Adrenal gland (tissue), 12 donors: Measurements from ENCODE around the gene EFR3B. TPM values are rescaled to one million over a fixed set of nuclear protein-coding genes. Genes with fewer than 3 reads are reported as not detected.
"Not testable (repeated sequence)": the region's sequence is repeated elsewhere in the genome, so short reads cannot be mapped to it uniquely, and the experiment has no call there.

Experiments
- DNase-seq, 7 donors: peaks; one replicate each; pipeline ENCODE4 v3.0.0-alpha.2; 2019 to 2020
- H3K27ac ChIP-seq, 5 donors: fragments of 200-600 bp; sonication (generic) in 4 of 5; 1 replicate in 3 of 5; 2 replicates in 2 of 5; pipeline versions ENCODE4 v1.5.1 to v1.8.0; 2016 to 2020; ENCODE audit warnings: mild to moderate bottlenecking in 1 of 5
- H3K27me3 ChIP-seq: fragments of 200-600 bp; 2 replicates; pipeline ENCODE4 v1.8.0; 2021
- H3K36me3 ChIP-seq, 2 donors: fragments of 200-600 bp; replicated peaks in 1 of 2; 1 replicate in 1 of 2; 2 replicates in 1 of 2; pipeline versions ENCODE4 v1.5.1 to v1.8.0; 2018 to 2022
- H3K4me1 ChIP-seq, 2 donors: fragments of 200-600 bp; replicated peaks in 1 of 2; 1 replicate in 1 of 2; 2 replicates in 1 of 2; pipeline versions ENCODE4 v1.5.1 to v1.8.0; 2018 to 2021
- H3K4me3 ChIP-seq, 4 donors: fragments of 200-600 bp; sonication (generic) in 3 of 4; one replicate each; pipeline ENCODE4 v1.5.1; 2016 to 2018
- H3K9me3 ChIP-seq, 3 donors: fragments of 200-600 bp; sonication (generic) in 1 of 3; replicated peaks in 1 of 3; 1 replicate in 2 of 3; 2 replicates in 1 of 3; pipeline versions ENCODE4 v1.5.1 to v1.8.0; 2016 to 2021
- POLR2A ChIP-seq, 2 donors: fragments of 450-650 bp; IDR thresholded peaks; one replicate each; pipeline ENCODE4 v1.6.1; 2017; ENCODE audit warnings: antibody characterized with exemption in 2 of 2, mild to moderate bottlenecking in 2 of 2, moderate library complexity in 1 of 2
- WGBS, 4 donors: extraction: QIAGEN DNeasy Blood & Tissue Kit in 2 of 4; methylation state at CpG; one replicate each; pipeline versions ENCODE4 v1.1.5 to v1.1.7; 2013 to 2017; 5-methylcytosine and 5-hydroxymethylcytosine counted together
- intact Hi-C, 2 donors: fragments of 100-400 bp; cut with DNase I; formaldehyde crosslinking; loops; one replicate each; pipeline versions ENCODE4 v1.14.1 to v1.15.0; 2022 to 2023
- polyA plus RNA-seq, 3 donors: library from polyadenylated mRNA; stranded (reverse); fragments of 200-250 nt in 2 of 3; fragments of 350-450 nt in 1 of 3; fragmentation: Illumina TruSeq in 1 of 3; extraction: RNeasy Lipid Tissue Mini Kit (QIAGEN cat#74804) in 1 of 3; gene quantifications; one replicate each; pipeline ENCODE4 v1.2.3, GENCODE V29; 2013 to 2014
- total RNA-seq, 9 donors: library from RNA; depleted of rRNA in 4 of 9; stranded (reverse); fragments of >200 nt in 4 of 9; fragments of 120-200 nt in 1 of 9; fragmentation: NEBNext Ultra II Directional in 1 of 9; extraction: Animal tissue kit (Norgen Biotek cat#: 25700) in 1 of 9; gene quantifications; one replicate each; pipeline versions ENCODE4 v1.1.0 to v1.2.4, GENCODE V29; 2013 to 2023
- TF ChIP-seq, protein P1 (sequence below), 6 experiments: fragments of 450-650 bp in 4 of 6; fragments of 200-600 bp in 2 of 6; sonication (generic) in 1 of 6; IDR thresholded peaks; 1 replicate in 5 of 6; 2 replicates in 1 of 6; pipeline versions ENCODE4 v1.5.1 to v1.8.0; 2016 to 2021; ENCODE audit warnings: antibody characterized with exemption in 6 of 6, mild to moderate bottlenecking in 2 of 6, moderate library complexity in 1 of 6
- donor health status: healthy with polysubstance abuse.
- donor health status: Bipolar disorder and iron deficiency.
- donor health status: DM: yes; HTN: yes; CAD: no.
- donor health status: DM: no; HTN: no; CAD: no.
- donor health status: DM: no; HTN: no; CAD: no.
- donor health status: DM: yes; HTN: yes; CAD: no.

Gene EFR3B
- total and polyA plus RNA-seq, 12 donors, result 0.84 to 18.5 (median 2.4) TPM

GRCh38 chr2:25132693-25133092 lies 90.8 kb downstream of the EFR3B start:
- WGBS, 4 donors, result 85 to 99% (median 92%) methylated on average over 12 to 13 of the region's 13 CpGs
- no peaks in the 10 kb centered on the region for H3K4me1 ChIP-seq
- intact Hi-C loops, result loop anchor here in 1 of 2 donors (10.0 kb wide), 1 partner anchor 728 kb away; no protein-coding TSS in a partner anchor
- H3K36me3 ChIP-seq, result no peaks in the 10 kb centered on the region
- no peak overlapping the region for H3K4me3 ChIP-seq
- TF ChIP-seq, protein P1, sequence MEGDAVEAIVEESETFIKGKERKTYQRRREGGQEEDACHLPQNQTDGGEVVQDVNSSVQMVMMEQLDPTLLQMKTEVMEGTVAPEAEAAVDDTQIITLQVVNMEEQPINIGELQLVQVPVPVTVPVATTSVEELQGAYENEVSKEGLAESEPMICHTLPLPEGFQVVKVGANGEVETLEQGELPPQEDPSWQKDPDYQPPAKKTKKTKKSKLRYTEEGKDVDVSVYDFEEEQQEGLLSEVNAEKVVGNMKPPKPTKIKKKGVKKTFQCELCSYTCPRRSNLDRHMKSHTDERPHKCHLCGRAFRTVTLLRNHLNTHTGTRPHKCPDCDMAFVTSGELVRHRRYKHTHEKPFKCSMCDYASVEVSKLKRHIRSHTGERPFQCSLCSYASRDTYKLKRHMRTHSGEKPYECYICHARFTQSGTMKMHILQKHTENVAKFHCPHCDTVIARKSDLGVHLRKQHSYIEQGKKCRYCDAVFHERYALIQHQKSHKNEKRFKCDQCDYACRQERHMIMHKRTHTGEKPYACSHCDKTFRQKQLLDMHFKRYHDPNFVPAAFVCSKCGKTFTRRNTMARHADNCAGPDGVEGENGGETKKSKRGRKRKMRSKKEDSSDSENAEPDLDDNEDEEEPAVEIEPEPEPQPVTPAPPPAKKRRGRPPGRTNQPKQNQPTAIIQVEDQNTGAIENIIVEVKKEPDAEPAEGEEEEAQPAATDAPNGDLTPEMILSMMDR (IDR thresholded peaks at IDR 0.05), result no peak
- no peak for TF ChIP-seq POLR2A (IDR thresholded peaks at IDR 0.05)
- H3K9me3 ChIP-seq, result no peaks in the 10 kb centered on the region
- peaks cover 6% of the 10 kb centered on the region for H3K27me3 ChIP-seq
- H3K27ac ChIP-seq, result no peak overlapping the region
- no peak for DNase-seq

DNA sequence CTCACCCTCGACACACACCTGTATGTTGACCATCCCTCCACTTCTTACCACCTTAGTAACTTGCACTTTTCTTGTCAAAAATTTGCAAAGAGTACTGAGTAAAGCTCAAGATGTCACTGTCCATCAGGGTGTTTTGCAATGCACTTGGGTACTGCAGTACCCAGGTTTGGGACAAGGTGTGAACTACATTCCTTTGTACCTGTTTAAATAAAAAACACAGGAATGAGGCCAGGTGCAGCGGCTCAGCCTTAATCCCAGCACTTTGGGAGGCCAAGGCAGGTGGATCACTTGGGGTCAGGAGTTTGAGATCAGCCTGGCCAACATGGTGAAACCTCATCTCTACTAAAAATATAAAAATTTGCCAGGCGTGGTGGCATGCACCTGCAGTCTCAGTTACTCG lies 98.7 kb downstream of the EFR3B start:
- H3K36me3 ChIP-seq, H3K4me3 ChIP-seq: not testable (repeated sequence)
- WGBS, 4 donors, result 89 to 96% (median 93%) methylated on average over 4 of the region's 4 CpGs

DNA sequence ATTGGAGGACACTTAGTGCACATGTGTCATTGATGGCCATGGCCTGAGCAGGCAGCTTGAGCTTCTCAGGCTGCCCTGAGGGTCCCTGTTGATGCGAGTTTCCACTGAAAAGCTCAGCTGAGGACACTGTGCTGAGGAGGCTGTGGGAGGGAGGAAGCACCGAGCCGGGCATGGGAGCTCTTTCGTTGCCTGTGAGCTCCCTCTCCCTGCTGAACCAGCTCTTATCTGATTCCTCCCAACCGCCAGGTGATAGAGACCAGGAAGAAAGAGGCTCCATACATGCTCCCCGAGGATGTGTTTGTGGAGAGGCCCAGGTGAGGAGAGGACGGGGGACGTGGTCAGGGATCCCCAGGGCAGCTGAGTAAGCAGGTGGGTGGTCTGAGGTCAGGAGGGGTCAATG lies 99.2 kb downstream of the EFR3B start:
- WGBS, 4 donors, result 78 to 89% (median 83%) methylated on average over 5 to 8 of the region's 8 CpGs
- Histone ChIP-seq H3K27ac (no peak overlapping the region), H3K9me3 (no peaks in the 10 kb centered on the region), H3K4me3 (no peak overlapping the region), H3K27me3 (no peaks in the 10 kb centered on the region), H3K4me1 (no peaks in the 10 kb centered on the region), H3K36me3 (no peaks in the 10 kb centered on the region)
- DNase-seq, result no peak
- intact Hi-C loops, result no loop called here
- TF ChIP-seq, protein P1 (IDR thresholded peaks at IDR 0.05), result no peak
- TF ChIP-seq POLR2A (IDR thresholded peaks at IDR 0.05), result no peak

More for the DNA sequence above, 98.7 kb downstream of the EFR3B start:
- DNase-seq, H3K4me1 ChIP-seq, H3K9me3 ChIP-seq, H3K27me3 ChIP-seq, intact Hi-C loops, H3K27ac ChIP-seq: not testable (repeated sequence)

- TF ChIP-seq, protein P1 (IDR thresholded peaks at IDR 0.05), result no peak
- no peak for TF ChIP-seq POLR2A (IDR thresholded peaks at IDR 0.05)
- no peak overlapping the region for H3K4me3 ChIP-seq
- no peaks in the 10 kb centered on the region for H3K9me3 ChIP-seq
- H3K4me1 ChIP-seq, result no peaks in the 10 kb centered on the region
- no peak for DNase-seq
- H3K36me3 ChIP-seq, result no peaks in the 10 kb centered on the region
- intact Hi-C loops, result no loop called here
- WGBS, 4 donors, result 73 to 89% (median 83%) methylated on average over 6 of the region's 6 CpGs
- no peak overlapping the region for H3K27ac ChIP-seq
- H3K27me3 ChIP-seq, result no peaks in the 10 kb centered on the region
Measured at GRCh38 chr2:25145803-25146202, 103.9 kb downstream of the EFR3B start.

DNA sequence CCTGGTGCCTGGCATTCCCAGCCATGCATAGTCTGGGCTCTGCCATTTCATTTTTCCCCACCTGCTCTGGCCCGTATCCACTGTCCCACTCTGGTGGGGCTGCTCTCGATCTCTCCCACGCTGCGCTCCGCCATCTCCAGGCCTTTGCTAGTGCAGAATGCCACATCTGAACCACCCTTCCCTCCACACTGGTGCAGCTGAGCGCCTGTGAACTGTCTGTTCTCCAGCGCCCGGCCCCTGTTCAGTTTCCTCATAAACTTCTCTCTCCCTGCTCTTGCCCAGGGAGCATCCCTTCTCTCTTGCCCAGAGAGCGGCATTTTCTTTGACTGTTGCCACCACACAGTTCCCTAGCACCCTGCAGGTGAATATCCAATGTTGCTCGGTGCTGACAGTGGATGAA lies 105.0 kb downstream of the EFR3B start:
- no peak for DNase-seq
- no peak overlapping the region for H3K4me3 ChIP-seq
- WGBS, 4 donors, result 95 to 98% (median 97%) methylated on average over 10 of the region's 10 CpGs
- H3K4me1 ChIP-seq, result no peaks in the 10 kb centered on the region
- TF ChIP-seq POLR2A (IDR thresholded peaks at IDR 0.05), result no peak
- TF ChIP-seq, protein P1 (IDR thresholded peaks at IDR 0.05), result no peak
- H3K27me3 ChIP-seq, result no peaks in the 10 kb centered on the region
- no peaks in the 10 kb centered on the region for H3K9me3 ChIP-seq
- intact Hi-C loops, result no loop called here
- H3K27ac ChIP-seq, result no peak overlapping the region
- H3K36me3 ChIP-seq, result no peaks in the 10 kb centered on the region
